Activated CD4-positive, alpha-beta T cell treated with anti-CD3 and anti-CD28 coated beads, Interleukin-2, amount 50 U/mL, for 24 hours (primary cell): ENCODE data around the gene RHBDD1.

ENCODE experiments used
- DNase-seq, 2 donors: peaks; one replicate each; pipeline ENCODE4 v3.0.0-alpha.2; 2020; ENCODE audit warnings: low read depth in 1 of 2, low spot score in 1 of 2

The RHBDD1 gene

DNA sequence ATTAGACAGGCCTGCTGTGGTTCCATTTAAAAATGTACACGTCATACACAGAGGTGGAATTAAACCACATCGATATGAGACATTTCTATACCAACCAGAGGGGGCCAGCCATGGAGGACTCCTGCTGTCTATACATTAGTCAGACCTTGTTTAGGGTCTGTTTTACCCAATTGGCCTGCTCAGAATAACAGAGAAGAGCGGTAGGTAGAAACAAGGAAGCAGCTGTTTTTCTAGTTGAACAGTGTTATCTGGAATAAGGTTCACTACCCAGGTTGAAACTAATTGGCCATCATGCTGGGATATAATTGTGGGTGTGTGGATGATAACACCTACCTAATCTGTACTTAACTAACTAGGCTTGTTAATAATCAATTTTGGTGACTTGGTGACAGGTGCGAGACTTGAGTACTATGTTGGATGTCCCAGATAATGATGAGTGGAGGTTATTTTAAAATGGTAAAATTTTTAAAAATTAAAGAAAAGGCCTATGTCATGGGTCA, 47.5 kb downstream of the RHBDD1 start:
- no peak for DNase-seq

DNA sequence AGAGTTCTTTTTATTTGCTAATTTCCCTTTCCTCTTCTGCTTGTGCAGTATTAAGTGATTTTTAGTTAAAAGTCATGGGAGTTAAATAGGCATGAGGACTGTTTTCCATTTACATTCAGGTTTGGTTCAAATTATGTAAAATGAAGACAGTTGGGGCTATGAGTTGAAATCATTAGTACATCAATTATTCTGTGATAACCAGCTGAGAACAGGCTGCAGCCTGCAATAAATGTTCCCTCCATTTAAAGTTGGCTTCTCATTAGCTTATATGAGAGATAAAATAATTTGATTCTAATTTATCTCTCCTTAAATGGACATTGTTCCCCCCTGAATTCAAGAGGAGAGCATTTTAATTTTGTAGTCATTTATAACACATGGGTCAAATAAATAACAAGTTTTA, 48.3 kb downstream of the RHBDD1 start:
- DNase-seq: no peak

DNA sequence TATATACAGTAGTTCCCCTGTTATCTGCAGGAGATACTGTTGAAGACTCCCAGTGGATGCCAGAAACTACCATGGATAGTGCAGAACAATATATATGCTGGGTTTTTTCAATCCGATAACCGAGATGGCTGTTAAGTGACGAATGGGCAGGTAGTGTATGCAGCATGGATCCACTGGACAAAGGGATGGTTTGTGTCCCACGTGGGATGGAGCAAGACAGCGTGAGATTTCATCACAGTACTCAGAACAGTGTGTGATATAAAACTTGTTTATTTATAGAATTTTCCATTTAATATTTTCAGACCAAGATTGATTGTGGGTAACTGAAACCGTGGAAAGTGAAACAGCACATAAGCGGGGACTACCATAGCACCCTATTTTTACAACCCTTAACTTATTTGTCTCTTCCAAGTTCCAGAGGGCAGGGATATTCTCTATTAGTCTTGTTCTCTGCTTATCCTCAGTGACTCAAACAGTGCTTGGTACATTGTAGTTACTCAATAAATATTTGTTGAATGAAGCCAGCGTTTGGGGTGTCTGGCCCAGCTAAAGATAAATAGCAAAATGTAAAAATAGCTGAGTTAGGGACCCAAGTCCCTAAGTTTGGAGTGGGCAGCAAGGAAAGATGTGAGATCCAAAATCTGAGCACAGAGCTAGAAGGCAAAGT, 50.0 kb downstream of the RHBDD1 start:
- DNase-seq: no peak

DNA sequence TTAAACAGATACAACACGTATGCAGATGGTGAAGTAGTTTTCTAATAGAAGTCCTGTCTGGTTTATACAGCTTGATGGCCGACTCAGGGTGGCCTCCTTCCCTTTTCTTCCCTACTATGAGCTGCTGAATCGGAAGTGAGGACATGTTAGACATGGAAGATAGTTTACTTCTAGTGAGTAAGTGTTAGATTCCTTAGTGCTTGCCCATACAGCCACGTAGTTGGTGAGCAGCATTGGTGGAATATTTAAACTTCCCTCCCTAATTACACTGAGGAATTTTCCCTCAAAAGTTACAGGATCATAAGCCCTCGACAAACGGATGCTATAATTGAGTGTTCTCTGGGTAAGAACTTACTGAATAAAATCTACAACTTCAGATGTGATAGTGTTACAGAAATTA, 52.1 kb downstream of the RHBDD1 start:
- DNase-seq: no peak

DNA sequence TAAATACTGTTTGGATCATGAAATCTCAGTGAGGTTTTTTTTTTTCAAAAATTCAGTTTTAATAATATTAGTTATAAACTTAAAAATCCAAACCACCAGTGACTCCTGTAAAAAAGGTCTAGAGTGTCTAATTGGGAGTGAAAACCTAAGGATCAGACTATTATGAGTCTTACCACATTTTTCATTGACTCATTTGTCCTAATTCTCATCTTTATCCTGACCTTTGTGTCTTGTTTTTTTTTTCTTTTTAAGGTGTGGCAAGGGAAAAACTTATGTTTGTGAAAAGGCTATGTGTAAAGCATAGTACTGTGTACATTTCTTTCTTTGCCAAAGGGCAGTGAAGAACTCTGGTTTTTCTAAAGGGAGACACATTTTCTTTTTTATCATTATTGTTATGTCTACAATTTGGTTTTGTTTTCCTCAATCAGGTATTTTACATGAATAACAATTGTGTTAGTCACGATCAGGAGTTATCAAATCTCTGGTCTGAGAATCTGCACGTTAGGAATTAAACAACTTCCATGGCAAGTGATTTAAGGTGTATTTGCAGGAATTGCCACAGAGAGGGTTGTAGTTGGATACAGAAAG, 52.6 kb downstream of the RHBDD1 start:
- no peak for DNase-seq

DNA sequence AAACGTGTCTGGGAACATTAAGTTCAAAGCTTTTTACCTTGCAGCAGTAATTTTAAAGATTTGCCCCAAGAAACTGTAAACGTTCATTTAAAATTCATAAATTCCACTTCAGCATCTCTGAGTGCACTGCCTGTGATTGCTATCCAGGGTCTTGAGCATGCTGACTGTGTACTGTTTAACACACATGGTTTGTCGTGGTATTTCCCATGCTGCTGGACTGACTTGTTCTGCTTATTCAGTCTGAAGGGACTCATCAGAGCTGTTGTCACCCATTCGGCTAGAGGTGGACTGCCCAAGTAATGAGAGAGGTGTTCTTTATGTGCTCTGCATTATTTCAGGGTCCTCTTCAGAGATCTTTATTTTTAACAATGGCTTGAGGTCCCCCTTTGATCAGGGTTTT, 53.1 kb downstream of the RHBDD1 start:
- DNase-seq: no peak

DNA sequence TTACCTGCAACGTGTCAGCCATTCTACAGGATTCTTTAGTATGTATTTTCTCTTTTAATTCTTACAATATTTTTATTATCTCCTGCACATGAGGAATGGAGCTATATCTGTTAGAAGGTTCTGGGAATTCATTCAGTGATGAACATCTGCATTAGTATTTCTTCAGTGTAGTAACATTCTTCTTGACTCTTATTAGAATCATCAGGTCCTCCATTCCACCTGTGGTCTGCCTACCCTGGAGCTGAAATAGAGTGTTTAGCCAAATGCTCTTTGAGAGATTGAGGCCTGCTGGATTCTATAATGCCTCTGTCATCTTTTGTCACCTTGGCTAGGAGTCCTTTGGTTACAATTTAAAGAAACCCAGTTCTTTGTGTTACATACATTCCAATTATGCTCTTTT, 54.4 kb downstream of the RHBDD1 start:
- DNase-seq: no peak

DNA sequence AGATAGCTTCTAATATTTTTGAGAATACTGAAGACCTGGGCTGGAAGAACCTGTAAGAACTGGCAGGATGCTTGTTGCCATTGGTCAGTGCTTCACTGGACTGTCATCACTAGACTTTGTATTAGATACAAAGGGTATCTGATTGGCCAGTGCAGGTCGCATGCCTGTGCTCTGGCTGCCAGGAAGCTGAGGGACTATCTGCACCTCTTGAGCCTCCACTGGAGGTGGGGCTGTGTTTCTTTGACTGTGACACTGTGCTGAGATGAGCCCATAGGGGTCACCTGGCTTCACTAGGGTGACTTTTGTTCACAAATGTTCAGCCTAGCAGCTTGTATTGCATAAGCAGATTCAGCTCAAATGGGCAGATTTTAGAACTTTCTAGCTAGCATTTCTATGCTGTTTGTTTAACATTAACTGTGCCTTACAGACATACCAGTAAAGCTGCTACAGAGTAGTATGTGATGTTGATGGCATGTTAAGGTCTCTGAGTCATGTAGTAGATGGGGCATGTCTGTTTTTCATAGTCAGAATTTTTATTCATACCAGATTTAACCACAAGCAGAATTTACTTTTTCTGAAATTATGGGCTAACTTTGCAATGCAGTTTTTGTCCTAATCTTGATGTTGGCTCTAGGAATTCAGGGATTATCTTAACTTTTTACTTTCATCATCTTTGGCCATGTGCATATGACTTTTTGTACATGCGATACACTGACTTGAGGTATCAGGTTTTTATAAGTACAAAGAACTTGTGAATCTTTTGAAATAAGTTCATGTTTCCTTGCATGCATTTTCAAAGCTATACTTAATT, 56.1 kb downstream of the RHBDD1 start:
- DNase-seq: no peak

DNA sequence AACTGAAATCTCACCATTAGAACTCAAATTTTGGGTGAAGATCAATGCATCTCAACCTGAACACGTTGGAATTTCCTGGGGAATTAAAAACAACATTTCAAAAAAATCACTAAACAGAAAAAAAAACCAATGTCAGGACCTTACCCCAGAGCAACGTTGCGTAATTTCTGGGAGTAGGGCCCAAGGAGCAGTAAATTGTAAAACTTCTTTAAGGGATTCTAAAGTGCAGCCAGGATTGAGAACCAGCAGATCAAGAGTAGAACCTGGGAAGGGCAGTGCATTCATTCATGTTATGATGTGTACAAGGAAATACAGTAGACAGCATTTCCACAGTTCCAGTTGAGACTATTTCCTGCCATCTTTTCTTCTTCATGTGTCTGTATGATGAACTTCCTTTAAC, 56.9 kb downstream of the RHBDD1 start:
- DNase-seq: no peak

DNA sequence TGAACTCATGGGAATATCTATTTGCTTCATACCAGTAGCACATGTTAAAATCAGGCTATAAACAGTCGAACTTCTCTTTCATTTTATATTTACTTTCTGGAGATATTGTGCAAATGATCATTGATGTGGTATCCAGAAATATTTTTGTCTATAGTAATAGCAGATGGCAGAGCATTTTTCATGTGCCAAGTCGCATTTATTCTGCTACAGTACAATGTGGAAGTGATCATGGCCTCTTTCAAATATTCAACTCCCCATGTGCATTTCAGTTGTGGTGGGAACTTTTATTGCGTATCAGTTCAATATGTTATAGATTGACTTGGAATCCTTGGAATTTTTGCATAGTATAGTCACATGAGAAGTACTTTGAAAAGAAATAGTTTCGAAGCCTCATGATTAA, 57.4 kb downstream of the RHBDD1 start:
- DNase-seq: no peak

DNA sequence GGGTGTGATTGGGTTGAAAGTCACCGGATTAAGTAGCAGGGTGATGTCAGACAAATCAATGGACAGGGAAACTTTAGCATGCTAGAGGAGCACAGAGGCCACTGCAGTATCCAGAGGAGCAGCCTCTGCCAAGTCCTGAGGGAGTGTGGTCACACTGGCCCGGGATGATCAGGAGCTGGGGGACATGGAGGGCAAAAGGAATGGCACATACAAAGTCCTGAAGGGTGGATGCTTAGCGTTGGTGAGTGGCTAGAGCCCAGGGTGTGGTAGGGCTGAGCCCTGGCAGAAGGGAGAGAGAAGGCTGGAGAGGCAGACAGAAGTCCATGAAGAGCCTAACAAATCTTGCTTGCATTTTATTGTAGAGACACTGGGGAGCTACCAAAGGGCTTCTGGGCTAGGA, 58.9 kb downstream of the RHBDD1 start:
- DNase-seq: no peak

DNA sequence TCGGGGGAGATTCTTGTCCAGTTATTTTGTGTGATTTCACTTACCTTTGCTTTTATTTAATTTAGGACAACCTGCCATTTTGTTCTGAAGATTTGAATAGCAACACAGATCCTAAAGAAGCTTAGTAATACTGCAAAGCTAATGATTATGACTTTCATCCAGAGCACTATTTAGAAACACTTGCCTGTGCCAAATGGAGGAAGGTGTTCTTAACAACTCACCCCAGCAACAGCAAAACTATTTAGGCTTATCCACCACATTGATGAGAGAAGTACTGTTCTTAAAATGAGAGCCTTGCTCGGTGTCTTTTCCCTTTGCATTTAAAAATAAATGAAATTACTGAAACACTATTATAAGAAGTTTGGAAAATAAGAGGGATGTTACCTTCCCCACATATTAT, 59.7 kb downstream of the RHBDD1 start:
- no peak for DNase-seq

DNA sequence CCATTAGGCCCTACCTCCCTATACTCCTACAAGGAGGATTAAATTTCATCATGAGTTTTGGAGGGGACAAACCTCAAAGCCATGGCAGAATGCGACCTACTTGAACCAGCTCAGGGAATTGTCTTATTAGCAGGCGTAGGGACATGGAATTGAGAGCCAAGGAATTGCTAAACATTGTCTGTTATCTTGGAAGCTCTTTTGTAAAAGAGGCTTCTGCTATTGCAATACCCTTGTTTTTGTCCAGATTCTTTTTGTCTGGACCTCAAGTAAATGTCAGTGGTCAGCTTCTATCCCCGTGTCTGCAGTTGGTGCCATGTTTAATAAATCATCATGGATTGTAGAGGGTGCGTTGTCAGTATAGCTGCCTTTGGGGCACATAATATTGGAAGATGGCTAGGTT, 62.3 kb downstream of the RHBDD1 start:
- DNase-seq: no peak

DNA sequence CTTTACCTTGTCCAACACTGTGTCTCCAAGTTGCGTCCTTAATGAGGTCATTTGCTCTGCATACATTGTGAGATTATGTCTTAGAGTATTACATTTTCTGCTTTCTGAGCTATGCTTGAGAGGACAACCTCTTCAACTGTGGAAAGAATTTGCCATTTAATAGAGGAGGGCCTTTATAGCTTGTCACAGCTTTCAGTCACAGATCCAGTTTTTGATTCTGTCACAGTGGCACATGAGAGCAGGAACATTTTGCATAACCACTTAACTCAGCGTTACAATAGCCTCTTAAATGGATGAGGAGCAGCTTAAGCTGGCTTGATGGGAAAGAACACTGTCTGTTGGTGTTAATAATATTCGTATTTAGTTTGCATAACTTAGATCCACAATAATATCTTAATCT, 63.0 kb downstream of the RHBDD1 start:
- no peak for DNase-seq

DNA sequence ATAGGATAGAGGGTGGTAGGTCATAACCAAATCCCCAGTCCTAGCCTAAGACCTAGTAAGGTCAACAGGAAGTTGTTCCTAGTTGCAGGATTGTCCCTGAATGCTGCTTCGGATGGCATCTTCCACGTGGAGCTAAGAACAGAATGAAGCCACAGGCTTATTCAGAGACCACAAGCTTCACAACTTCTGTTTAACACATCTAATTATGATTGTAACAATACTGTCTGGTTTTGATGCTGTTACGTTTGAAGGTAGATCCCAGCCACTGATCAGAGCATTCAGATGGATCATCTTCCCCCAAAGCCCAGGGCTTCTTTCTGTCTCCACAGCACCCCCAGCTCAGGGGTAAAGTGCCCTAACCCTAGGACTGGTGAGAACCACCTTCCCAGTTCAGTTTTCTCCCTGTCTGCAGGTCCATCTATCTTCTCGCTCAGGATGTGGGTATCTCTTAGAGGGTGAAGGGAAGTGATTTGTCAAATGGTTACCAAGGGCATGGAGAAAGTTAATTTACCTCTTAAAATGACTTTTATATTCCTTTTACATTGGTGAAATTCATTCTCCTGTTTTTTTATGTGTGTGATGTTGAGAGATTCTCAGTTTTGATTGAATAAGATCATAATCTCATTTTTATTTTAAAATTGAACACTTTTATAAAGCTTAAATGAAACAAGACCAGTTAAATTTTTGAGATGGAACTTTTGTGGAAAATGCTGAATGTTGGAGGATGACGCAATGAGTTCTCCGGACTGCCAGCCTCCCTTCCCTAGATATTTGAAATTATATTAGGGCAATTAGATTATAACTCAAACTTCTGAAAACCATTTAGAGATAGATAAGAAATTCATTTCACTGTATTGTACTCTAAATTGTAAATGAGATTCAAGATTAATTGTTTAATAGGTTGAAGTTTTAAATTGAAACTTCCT, 66.5 kb downstream of the RHBDD1 start:
- DNase-seq: no peak

DNA sequence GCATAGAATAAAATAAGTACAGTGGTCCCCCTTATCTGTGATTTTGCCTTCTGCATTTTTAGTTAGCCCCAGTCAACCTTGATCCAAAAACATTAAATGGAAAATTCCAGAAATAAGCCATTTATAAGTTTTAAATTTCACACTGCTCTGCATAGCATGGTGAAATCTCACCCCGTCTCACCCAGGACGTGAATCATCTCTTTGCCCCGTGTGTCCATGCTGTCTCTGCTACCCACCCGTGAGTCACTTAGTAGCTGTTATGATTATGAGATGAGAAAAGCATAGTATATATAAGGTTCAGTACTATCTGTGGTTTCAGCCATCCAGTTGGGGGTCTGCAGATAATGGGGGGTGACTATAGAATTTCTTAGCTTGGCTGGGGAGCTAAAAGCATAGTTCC, 67.3 kb downstream of the RHBDD1 start:
- no peak for DNase-seq

DNA sequence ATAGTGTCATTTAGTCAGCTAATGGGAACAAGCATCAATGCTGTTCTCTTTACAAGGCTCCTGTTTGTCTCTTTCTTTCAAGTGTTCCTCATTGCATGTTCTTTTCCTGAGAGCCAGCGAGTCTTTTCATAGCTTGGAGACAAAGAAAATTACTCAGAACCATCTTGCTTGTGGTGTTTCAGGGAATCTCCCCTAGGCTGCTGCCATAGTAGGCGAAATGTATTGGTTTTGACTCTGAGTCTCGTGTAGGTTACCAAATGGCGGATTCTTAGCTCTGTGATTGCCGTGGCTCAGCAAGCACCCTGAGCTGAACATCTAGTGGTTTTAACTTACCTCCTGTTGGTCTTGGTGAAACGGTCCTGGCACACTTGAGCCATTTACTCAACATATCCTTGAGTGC, 68.7 kb downstream of the RHBDD1 start:
- DNase-seq: no peak

DNA sequence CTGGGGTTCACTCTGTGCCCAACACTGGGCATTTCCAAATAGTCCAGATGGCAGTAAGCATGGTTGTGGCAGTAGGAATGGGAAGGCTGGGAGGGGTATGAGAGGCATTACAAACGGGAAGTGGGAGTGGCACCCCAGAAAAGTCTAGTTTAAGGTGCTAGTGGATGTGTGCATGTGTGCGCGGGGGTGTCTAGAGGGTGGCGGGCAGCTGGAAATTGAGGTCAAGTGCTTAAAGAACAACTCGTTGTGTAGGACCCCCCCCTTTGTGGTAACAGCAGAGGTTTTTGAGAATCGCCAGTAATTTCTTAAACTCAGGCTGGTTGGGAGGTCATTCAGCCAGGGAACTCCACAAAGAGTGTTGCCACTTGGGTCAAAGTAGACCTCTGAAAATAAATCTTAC, 69.9 kb downstream of the RHBDD1 start:
- DNase-seq: no peak

DNA sequence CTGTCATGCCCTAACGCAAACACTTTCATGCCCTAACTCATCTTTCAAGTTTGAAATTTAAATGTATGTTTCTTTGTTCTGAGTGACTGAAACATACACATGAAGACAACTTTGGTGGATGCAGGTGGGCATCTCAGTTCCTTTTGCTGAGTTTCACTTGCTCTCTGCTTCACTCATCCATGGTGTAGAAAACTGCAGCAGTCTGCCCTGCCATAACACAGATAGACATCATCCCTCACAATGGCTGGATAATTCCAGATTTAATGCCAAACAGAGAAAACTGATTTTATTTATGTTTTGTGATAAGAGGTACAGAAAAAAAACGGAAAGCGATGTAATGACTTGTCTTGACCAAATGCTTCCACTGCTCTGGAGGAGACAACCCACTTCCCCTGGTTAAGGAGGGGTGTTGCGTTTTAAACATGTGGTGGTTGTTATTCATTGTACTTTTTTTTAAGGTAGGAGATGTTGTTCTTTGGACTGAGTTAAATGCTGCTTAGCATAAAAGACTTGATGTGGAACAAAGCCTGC, 70.4 kb downstream of the RHBDD1 start:
- DNase-seq: no peak

DNA sequence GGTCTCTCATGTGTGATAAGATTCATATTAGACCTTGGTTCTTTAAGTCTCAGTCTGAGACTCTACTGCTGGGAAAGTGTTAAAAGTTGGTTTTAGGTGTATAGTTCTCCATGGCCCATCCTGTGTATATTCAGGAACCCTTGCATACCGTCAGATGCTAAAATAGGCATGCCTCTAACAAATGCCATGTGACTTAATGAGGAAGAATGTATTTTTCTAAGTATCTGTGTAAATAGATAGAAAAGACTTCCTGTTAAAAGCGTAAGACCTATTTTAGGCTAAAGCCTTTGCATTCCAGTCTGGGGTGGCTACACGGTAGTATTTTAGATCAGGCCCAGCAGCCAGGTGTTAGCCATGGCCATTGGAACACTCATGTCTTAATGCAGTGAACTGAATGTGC, 73.3 kb downstream of the RHBDD1 start:
- DNase-seq: no peak

DNA sequence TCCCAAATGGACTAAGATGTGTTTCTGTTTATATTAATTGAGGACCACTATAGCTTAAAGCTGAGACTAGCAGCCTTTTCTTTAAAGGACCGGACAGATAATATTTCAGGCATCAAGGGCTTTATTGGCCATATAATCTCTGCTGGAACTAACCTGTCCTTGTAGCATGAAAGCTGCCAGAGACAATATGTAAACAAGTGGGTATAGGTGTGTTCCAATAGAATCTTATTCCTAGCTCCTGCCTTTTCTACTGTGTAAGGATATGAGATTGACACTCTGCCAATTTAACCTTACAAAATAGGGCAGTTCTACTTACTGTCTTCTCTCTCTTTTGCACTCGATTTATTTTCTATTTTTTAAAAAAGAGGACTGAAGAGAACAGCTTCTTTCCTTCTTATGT, 74.0 kb downstream of the RHBDD1 start:
- DNase-seq: no peak
